ENCODE data around the gene LRP1. TPM values are rescaled to one million over a fixed set of nuclear protein-coding genes. Genes with fewer than 3 reads are reported as not detected.
A peak's percentile ranks its signal among the peaks of the same experiment; 100 is the strongest.

The LRP1 gene
- total RNA-seq, 1 donor from 2014 or later: 954 TPM

- DNase-seq (ENCODE audit: low spot score): no peak
These were observed 118.8 kb downstream of the LRP1 start for GRCh38 chr12:57247041-57247440.

GRCh38 chr12:57248934-57249742 lies 120.9 kb downstream of the LRP1 start:
- DNase-seq (ENCODE audit: low spot score): peak; percentile 74

GRCh38 chr12:57250541-57250940 lies 122.3 kb downstream of the LRP1 start:
- no peak for DNase-seq (ENCODE audit: low spot score)

DNA sequence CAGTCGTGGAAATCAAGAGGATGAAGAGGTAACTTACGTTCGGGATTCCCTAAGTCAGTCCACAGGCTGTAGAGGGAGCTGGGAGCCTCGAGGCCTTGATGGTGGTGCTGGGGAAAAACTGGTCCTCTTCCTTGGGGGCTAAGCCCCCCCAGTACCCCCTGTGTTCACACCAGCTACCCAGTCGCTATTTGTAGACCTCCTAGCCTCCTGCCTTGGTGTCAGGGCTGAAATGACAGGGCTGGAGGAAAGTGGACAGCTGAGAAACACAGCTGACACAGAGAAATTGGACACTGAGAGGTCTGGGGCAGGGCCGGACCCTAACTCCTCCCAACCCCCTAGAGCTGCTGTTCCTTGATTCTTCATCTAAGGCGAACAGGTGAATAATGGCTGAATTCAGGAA lies 122.7 kb downstream of the LRP1 start, which contains the start of gene STAC3:
Gene STAC3, minus strand, starts transcription at position 232 of the 400 bp plus-strand sequence. CDS start 1,551 bp downstream, outside the sequence.
- DNase-seq (ENCODE audit: low spot score): peak; percentile 65

- peak; percentile 86 for DNase-seq (ENCODE audit: low spot score)
These were observed 126.4 kb downstream of the LRP1 start for GRCh38 chr12:57254506-57255280.

DNA sequence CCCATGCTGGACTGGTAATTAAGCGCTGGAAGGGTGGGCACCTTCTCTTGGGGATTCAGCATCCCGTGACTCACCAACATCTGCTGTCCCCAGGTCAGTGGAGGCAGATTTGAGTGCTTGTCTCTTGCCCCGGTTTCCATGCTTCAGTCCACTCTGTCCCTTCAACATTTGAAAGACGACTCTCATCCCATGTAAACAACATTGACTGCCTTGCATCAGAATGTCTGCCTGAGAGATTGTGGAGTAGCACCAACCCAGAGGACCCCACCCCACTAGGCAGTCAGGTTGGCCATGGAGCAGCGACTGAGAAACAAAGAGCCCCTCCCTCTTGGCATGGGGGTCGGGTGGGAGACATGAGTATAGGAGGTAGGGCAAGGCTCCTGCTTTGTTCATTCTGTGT lies 127.6 kb downstream of the LRP1 start:
- peak; percentile 51 for DNase-seq (ENCODE audit: low spot score)

- DNase-seq (ENCODE audit: low spot score): peak; percentile 41
These were observed 131.0 kb downstream of the LRP1 start for GRCh38 chr12:57258977-57259970.

DNA sequence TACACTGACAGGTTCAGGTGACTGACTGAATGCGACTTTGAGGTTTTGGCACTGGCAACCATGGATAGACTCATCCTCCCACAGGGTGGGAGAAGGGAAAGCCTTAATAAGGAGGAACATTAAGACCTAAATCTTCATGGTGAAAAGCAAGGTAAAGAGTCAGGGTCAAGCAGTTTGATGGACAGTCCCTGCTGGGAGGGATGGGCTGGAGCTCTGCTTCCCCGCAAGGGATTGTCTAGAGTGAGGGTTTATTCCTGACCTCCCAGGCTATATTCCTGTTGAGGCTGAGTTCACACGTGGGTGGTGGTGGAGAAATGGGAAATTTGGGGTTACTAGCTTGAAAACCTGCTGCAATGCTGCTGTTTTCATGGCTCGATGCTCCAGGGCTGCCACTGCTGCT lies 132.1 kb downstream of the LRP1 start:
- DNase-seq (ENCODE audit: low spot score): no peak

GRCh38 chr12:57261428-57261865 lies 133.2 kb downstream of the LRP1 start:
- no peak for DNase-seq (ENCODE audit: low spot score)

- DNase-seq (ENCODE audit: low spot score): no peak
These were observed 134.0 kb downstream of the LRP1 start for GRCh38 chr12:57262126-57262822.

Small RNAs within 50 kb of the gene (microRNA-seq; reads per million reads assigned to microRNA genes)
- 26.9 reads per million, percentile 26 among the genes with 10 or more reads in this experiment for gene MIR1228 (ENCODE audit: borderline number of aligned reads)

Other genes with a start within 250 kb of the LRP1 start
- gene SDR9C7, start 194.1 kb upstream of the LRP1 start, total RNA-seq: not detected
- gene RDH16, start 170.9 kb upstream of the LRP1 start, total RNA-seq: 0.35 TPM
- gene ZBTB39, start 121.9 kb upstream of the LRP1 start, total RNA-seq: 3.6 TPM
- not detected for gene TAC3, start 112.0 kb upstream of the LRP1 start, total RNA-seq
- 3.6 TPM for gene MYO1A, start 78.4 kb upstream of the LRP1 start, total RNA-seq
- 8.6 TPM for gene NEMP1, start 49.7 kb upstream of the LRP1 start, total RNA-seq
- 22.1 TPM for gene NAB2, start 39.4 kb upstream of the LRP1 start, total RNA-seq
- 164 TPM for gene STAT6, start 17.1 kb upstream of the LRP1 start, total RNA-seq
- gene LRP1-AS, start 19.1 kb downstream of the LRP1 start, total RNA-seq: not detected
- gene NXPH4, start 88.3 kb downstream of the LRP1 start, total RNA-seq: 1.4 TPM
- 62.3 TPM for gene SHMT2, start 101.2 kb downstream of the LRP1 start, total RNA-seq
- 3.9 TPM for gene STAC3, start 122.7 kb downstream of the LRP1 start, total RNA-seq